ENCODE measurements around the gene FBXW8. TPM values are rescaled to one million over a fixed set of nuclear protein-coding genes. Genes with fewer than 3 reads are reported as not detected.

Gene FBXW8
- total RNA-seq, 1 experiment from 2014 or later = 15.3 TPM

DNA sequence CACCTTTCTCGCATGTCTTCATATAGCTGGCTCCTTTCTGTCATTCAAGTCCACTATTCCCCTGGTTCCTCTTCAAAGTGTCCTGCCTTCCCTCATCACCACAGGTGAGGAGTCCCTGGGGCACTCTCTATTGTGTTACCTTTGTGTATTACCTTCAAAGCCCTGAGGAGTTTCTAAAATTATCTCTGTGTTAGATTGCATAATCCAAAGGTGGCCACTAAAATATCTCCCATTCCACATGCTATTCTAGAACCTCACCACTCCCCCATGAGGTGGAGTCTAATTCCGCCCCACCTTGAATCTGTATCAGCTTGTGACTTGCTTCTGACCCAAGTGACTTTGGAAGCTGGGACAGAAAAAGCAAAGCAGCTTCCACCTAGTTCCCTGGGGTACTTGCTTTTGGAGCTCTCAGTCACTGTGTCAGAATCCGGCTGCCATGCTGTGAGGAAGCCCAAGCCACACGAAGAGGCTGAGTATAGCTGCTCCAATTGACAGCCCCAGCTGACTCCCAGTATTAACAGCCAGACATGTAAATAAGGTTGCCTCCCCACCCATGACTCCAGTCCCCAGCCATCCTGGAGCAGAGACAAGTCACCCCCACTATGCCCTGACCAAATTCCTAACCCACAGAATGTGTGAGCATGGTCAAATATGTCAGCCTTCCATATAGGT, 36.3 kb upstream of the FBXW8 start:
- H2BK5ac ChIP-seq (ENCODE audit: insufficient read length, low read length) = no peak overlapping the region
- peaks cover 78% of the 10 kb centered on the region for H3K27me3 Mint-ChIP-seq (ENCODE audit: low read depth)
- no peak overlapping the region for H2BK20ac ChIP-seq (ENCODE audit: low read depth, low read length, poor library complexity, severe bottlenecking)
- peaks cover 3 to 4% of the 10 kb centered on the region in 2 experiments; a peak in 3 of 5 replicates for H3K9me3 Mint-ChIP-seq
- H3K4me1 Mint-ChIP-seq = peaks cover 32 to 39% of the 10 kb centered on the region in 2 experiments
- H3K23ac ChIP-seq (ENCODE audit: insufficient read length, low read depth, low read length) = no peak overlapping the region
- no peak overlapping the region for H3K9ac ChIP-seq (ENCODE audit: extremely low read depth, insufficient read length, low read length)
- DNase-seq = no peak
- no peak overlapping the region for H3K14ac ChIP-seq (ENCODE audit: insufficient read depth, low read length)
- H3K36me3 Mint-ChIP-seq (ENCODE audit: insufficient read depth in 1 of 3, low read depth in 3 of 3) = peaks cover 4 to 7% (median 5%) of the 10 kb centered on the region in 3 experiments; a peak in 3 of 7 replicates
- TF ChIP-seq CTCF (conservative IDR thresholded peaks at IDR 0.05) = no peak
- H3K27ac Mint-ChIP-seq = no peak overlapping the region
- H2AK5ac ChIP-seq (ENCODE audit: insufficient read length, low read length) = no peak overlapping the region
- H2BK12ac ChIP-seq (ENCODE audit: insufficient read length, low read depth, low read length) = no peak overlapping the region
- no peak overlapping the region for H3T11ph ChIP-seq (ENCODE audit: low read length)
- no peak overlapping the region for H3K27ac ChIP-seq (ENCODE audit: insufficient read length, low read depth, low read length)
- no peak overlapping the region for H2BK120ac ChIP-seq (ENCODE audit: low read depth, low read length, poor library complexity, severe bottlenecking)
- H3K79me1 ChIP-seq (ENCODE audit: insufficient read depth, low read depth, low read length, poor library complexity, severe bottlenecking) = no peaks in the 10 kb centered on the region
- H3K56ac ChIP-seq (ENCODE audit: insufficient read length, low read depth, low read length) = no peak overlapping the region
- H3K79me2 ChIP-seq (ENCODE audit: insufficient read depth, low read length) = no peaks in the 10 kb centered on the region
- 0 out of 2 replicates have a peak, but pooled peaks cover 3% of the 10 kb centered on the region for H3K4me1 ChIP-seq (ENCODE audit: insufficient read depth, low read length)
- no peak overlapping the region for H3K18ac ChIP-seq (ENCODE audit: insufficient read length, low read depth, low read length)
- H4K91ac ChIP-seq (ENCODE audit: insufficient read length, low read depth, low read length) = no peak overlapping the region
- H3K4ac ChIP-seq (ENCODE audit: low read depth, low read length) = no peak overlapping the region
- H4K20me1 ChIP-seq (ENCODE audit: control insufficient read depth, insufficient read depth, insufficient read length) = no peaks in the 10 kb centered on the region
- H4K8ac ChIP-seq (replicated peaks; ENCODE audit: insufficient read length, low read depth, low read length) = no peak overlapping the region
- peaks cover 11% of the 10 kb centered on the region for H3K23me2 ChIP-seq (ENCODE audit: insufficient read length, low read depth, low read length, poor library complexity, severe bottlenecking)
- no CpG with 5 or more reads among the region's 4 CpGs for WGBS (ENCODE audit: extremely low coverage, insufficient read length, low lambda C conversion rate)
- no peak overlapping the region for H3K4me3 Mint-ChIP-seq
- no peaks in the 10 kb centered on the region for H3K9me3 ChIP-seq (ENCODE audit: control insufficient read depth, low read depth, low read length)
- no peak overlapping the region for H4K5ac ChIP-seq (ENCODE audit: insufficient read length, low read depth, low read length)
- no peak overlapping the region for H2AFZ ChIP-seq (ENCODE audit: low read length)
- H3K27me3 ChIP-seq (ENCODE audit: insufficient read depth, low read length) = peaks cover 18% of the 10 kb centered on the region
- no peak overlapping the region for H2BK15ac ChIP-seq (ENCODE audit: low read depth, low read length)
- H3K4me2 ChIP-seq (ENCODE audit: insufficient read depth, insufficient read length, low read length) = no peak overlapping the region
